Mammary epithelial cell (primary cell): ENCODE results near the gene MEIOSIN.

Experiments
- EZH2 ChIP-seq: IDR thresholded peaks from 2 replicates; pipeline ENCODE4 v1.6.1; 2012; ENCODE audit warnings: low read length, inconsistent platforms, borderline replicate concordance
- TF ChIP-seq, protein P1 (sequence below), 2 donors: IDR thresholded peaks in 1 of 2; conservative IDR thresholded peaks in 1 of 2; 2 replicates each; pipeline ENCODE4 v1.5.1; 2011 to 2012; ENCODE audit warnings: inconsistent platforms in 2 of 2, low read length in 2 of 2, mild to moderate bottlenecking in 2 of 2, control low read depth in 1 of 2, low read depth in 1 of 2; ENCODE audit not compliant: insufficient read depth in 1 of 2; ENCODE audit errors: extremely low read depth in 1 of 2

DNA sequence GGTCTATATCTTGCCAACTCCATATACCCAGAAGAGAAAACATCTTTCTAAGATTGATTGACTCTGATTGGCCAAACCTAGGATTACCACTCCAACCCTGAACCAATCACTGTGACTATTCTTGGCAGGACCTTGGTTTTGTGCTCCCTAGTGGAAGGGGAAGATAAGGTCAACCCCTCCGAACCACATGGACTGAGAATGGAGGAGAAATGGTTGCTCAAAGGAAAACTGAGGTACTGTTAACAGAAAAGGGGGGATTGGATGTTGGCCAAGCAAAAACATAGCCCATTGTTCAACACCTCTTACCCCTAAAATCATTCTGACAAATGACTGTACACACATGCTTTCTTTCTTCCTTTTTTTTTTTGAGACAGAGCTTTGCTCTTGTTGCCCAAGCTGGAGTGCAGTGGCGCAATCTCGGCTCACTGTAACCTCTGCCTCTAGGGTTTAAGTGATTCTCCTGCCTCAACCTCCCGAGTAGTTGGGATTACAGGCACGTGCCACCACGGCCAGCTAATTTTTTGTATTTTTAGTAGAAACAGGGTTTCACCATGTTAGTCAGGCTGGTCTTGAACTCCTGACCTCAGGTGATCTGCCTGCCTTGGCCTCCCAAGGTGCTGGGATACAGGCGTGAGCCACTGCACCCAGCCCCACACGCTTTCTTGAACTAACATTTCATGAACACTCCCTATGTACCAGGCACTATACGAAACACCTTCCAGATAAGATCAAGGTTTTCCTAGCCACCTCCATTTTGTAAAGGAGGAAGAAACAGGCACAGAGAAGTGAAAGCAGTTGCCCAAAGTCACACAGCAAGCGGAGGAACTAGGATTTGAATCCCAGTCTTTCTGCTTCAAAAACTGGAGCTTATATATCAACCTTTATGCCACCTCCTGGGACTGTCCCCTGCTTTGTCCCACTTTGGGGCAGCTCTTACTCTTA is 6.5 kb downstream of the MEIOSIN start:
- TF ChIP-seq, protein P1, sequence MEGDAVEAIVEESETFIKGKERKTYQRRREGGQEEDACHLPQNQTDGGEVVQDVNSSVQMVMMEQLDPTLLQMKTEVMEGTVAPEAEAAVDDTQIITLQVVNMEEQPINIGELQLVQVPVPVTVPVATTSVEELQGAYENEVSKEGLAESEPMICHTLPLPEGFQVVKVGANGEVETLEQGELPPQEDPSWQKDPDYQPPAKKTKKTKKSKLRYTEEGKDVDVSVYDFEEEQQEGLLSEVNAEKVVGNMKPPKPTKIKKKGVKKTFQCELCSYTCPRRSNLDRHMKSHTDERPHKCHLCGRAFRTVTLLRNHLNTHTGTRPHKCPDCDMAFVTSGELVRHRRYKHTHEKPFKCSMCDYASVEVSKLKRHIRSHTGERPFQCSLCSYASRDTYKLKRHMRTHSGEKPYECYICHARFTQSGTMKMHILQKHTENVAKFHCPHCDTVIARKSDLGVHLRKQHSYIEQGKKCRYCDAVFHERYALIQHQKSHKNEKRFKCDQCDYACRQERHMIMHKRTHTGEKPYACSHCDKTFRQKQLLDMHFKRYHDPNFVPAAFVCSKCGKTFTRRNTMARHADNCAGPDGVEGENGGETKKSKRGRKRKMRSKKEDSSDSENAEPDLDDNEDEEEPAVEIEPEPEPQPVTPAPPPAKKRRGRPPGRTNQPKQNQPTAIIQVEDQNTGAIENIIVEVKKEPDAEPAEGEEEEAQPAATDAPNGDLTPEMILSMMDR (conservative IDR thresholded peaks at IDR 0.05 in 1 of 2, IDR thresholded peaks at IDR 0.05 in 1 of 2; ENCODE audit: extremely low read depth in 1 of 2, insufficient read depth in 1 of 2, low read depth in 1 of 2, low read length in 2 of 2) = no peak
- no peak for TF ChIP-seq EZH2
